OCI-LY7 (cell line): ENCODE results near the gene LSM11. TPM values are rescaled to one million over a fixed set of nuclear protein-coding genes. Genes with fewer than 3 reads are reported as not detected.
"Not testable (repeated sequence)": the region's sequence is repeated elsewhere in the genome, so short reads cannot be mapped to it uniquely, and the experiment has no call there.

Source experiments
- Bru-seq: library from RNA; stranded (reverse); fragments of 400-500 nt; gene quantifications from one replicate; lab custom pipeline; 2021; lab: Mats Ljungman, UMichigan
- BruChase-seq, 2 experiments: library from RNA; stranded (reverse); fragments of 400-500 nt; gene quantifications; one replicate each; lab custom pipeline; 2021; lab: Mats Ljungman, UMichigan
- BruUV-seq: library from RNA; stranded (reverse); fragments of 400-500 nt; replicated peaks from 2 replicates; lab custom pipeline; 2021; lab: Mats Ljungman, UMichigan
- CTCF ChIA-PET: fragments of 300-600 bp; sonication (Branson Sonifier 250); formaldehyde crosslinking; loops from one replicate; lab custom pipeline; 2022; ENCODE audit warnings: antibody characterized with exemption; ENCODE audit not compliant: unreplicated experiment; lab: Charles Lee
- POLR2A ChIA-PET: fragments of 300-600 bp; sonication (Branson Sonifier 250); formaldehyde crosslinking; loops from one replicate; lab custom pipeline; 2022; ENCODE audit warnings: antibody characterized with exemption; lab: Charles Lee
- DNase-seq: peaks from one replicate; pipeline ENCODE4 v3.0.0-alpha.2; 2015; ENCODE audit warnings: low spot score
- H2AFZ ChIP-seq: fragments of 200-600 bp; sonication (generic), shearing (Covaris generic); 2 replicates; pipeline ENCODE4 v1.6.1; 2014; ENCODE audit warnings: mild to moderate bottlenecking, antibody characterized with exemption, low read length, moderate library complexity
- H3K27ac ChIP-seq: fragments of 200-600 bp; sonication (generic); 2 replicates; pipeline ENCODE4 v1.5.1; 2014; ENCODE audit warnings: mixed run types, low read depth, mild to moderate bottlenecking, moderate library complexity, low read length, inconsistent platforms; ENCODE audit not compliant: poor library complexity, severe bottlenecking
- H3K36me3 ChIP-seq: fragments of 200-600 bp; sonication (generic); 2 replicates; pipeline ENCODE4 v1.6.1; 2014; ENCODE audit warnings: mild to moderate bottlenecking, antibody characterized with exemption, low read length, moderate library complexity, mixed read lengths; ENCODE audit not compliant: insufficient read depth
- H3K4me1 ChIP-seq: fragments of 200-600 bp; sonication (generic); 2 replicates; pipeline ENCODE4 v1.5.1; 2014; ENCODE audit warnings: mild to moderate bottlenecking, low read length; ENCODE audit not compliant: insufficient read depth, poor library complexity, severe bottlenecking
- H3K4me2 ChIP-seq: fragments of 200-600 bp; sonication (generic); 2 replicates; pipeline ENCODE4 v1.6.1; 2014; ENCODE audit warnings: mild to moderate bottlenecking, low read length
- H3K4me3 ChIP-seq: fragments of 200-600 bp; sonication (generic); 2 replicates; pipeline ENCODE4 v1.5.1; 2014; ENCODE audit warnings: mild to moderate bottlenecking, low read depth, low read length; ENCODE audit not compliant: poor library complexity, severe bottlenecking
- H3K79me2 ChIP-seq: fragments of 200-600 bp; sonication (generic); 2 replicates; pipeline ENCODE4 v1.6.1; 2016; ENCODE audit warnings: low read depth, mild to moderate bottlenecking, low read length, moderate library complexity, mixed read lengths; ENCODE audit not compliant: insufficient read depth
- H3K9me2 ChIP-seq: fragments of 200-600 bp; sonication (generic); 2 replicates; pipeline ENCODE4 v1.6.1; 2016; ENCODE audit warnings: mild to moderate bottlenecking, low read length, mixed read lengths; ENCODE audit not compliant: insufficient read depth
- H3K9me3 ChIP-seq: fragments of 200-600 bp; sonication (generic); 2 replicates; pipeline ENCODE4 v1.6.1; 2014; ENCODE audit warnings: mild to moderate bottlenecking, mixed run types, low read length, mixed read lengths
- H4K20me1 ChIP-seq: fragments of 200-600 bp; sonication (generic); 2 replicates; pipeline ENCODE4 v1.6.1; 2014; ENCODE audit warnings: mild to moderate bottlenecking, antibody characterized with exemption, low read length, moderate library complexity, mixed read lengths; ENCODE audit not compliant: insufficient read depth
- CTCF ChIP-seq: fragments of 200-600 bp; sonication (generic); conservative IDR thresholded peaks from 2 replicates; pipeline ENCODE4 v1.5.1; 2014; ENCODE audit warnings: mild to moderate bottlenecking, antibody characterized with exemption, low read length, moderate library complexity, mixed read lengths
- EZH2phosphoT487 ChIP-seq: fragments of 200-600 bp; sonication (generic); IDR thresholded peaks from 2 replicates; pipeline ENCODE4 v1.6.1; 2018; ENCODE audit warnings: low read depth, borderline replicate concordance, mild to moderate bottlenecking, mixed run types, antibody characterized with exemption, low read length, moderate library complexity, mixed read lengths
- intact Hi-C: fragments of 100-400 bp; cut with micrococcal nuclease; formaldehyde crosslinking; loops from one replicate; pipeline ENCODE4 v1.10.0; 2022; ENCODE audit not compliant: unreplicated experiment
- long read RNA-seq: library from polyadenylated mRNA; stranded (forward); transcript quantifications from one replicate; pipeline ENCODE4 v2.0.0, GENCODE V29; 2022
- total RNA-seq, 2 experiments: library from RNA; depleted of rRNA in 1 of 2; stranded (reverse); fragments of >200 nt in 1 of 2; shearing (Covaris generic) in 1 of 2; gene quantifications; 2 replicates each; pipeline ENCODE4 v1.2.3, GENCODE V29; 2014 to 2022

LSM11 gene
- 7.5 and 8.8 TPM in 2 replicates for total RNA-seq (2014; rRNA removed; shearing (Covaris generic))
- total RNA-seq (2022), result 10.1 and 10.9 TPM in 2 replicates
- Bru-seq, nascent RNA, result percentile 69 among the genes with signal in this experiment
- BruChase-seq, experiment 1, labeled RNA remaining after a 6-hour chase, result percentile 63 among the genes with signal in this experiment
- BruChase-seq, experiment 2, labeled RNA remaining after a 2-hour chase, result percentile 89 among the genes with signal in this experiment
- long read RNA-seq, full-length matches to known transcripts, result 4 of 6 reads
- long read RNA-seq, partial matches to known transcripts, result 1 of 6 reads
- long read RNA-seq, other reads (novel, unspliced or antisense), result 1 of 6 reads

DNA sequence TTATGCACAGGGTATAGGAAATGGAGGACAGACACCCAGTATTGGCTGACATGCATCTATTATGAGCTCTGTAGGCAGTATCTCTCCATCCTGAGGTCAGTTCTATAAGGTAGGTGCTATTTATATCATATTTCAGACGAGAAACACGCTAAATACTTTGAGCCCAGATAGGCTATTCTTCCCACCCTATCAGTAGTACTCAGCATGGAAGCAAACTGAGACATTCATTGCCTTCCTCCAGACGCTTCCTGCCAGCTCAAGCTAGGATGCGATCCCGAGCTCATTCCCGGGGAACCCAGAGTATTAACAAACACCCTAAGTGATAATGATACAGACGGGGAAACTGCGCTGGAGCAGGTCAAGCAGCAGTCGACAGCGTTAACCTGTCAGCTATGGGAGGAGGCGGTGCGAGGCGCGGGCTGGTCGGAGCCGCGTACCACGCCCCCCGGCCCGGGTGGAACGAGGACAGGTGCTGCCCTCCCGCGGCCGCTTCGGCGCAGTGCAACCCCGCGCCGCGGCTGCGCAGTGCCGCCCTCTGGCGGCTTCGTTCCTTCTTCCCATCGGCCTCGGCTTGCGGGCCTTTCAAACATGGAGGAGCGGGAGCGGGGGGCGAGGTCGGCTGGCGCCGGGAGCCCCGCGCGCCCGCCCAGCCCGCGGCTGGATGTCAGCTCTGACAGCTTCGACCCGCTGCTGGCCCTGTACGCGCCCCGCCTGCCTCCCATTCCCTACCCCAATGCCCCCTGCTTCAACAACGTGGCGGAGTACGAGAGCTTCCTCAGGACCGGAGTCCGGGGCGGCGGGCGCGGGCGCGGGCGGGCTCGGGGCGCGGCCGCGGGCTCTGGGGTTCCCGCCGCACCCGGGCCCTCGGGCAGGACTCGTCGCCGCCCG lies at the start of gene LSM11:
TSS of gene LSM11 (plus strand) at position 550 of the 888 bp plus-strand sequence. CDS start at position 589, 39 bp downstream.
- Histone ChIP-seq H3K79me2 (no peaks in the 10 kb centered on the region), H3K9me3 (no peaks in the 10 kb centered on the region; the same call in 1 of the 2 replicates), H3K27ac (no peak within 1 kb of the TSS), H3K9me2 (no peaks in the 10 kb centered on the region), H2AFZ (peak within 1 kb of the TSS; percentile 91), H3K4me3 (peak within 1 kb of the TSS; percentile 98), H4K20me1 (peaks cover 6% of the 10 kb centered on the region; the same call in 1 of the 2 replicates), H3K4me1 (peaks cover 22% of the 10 kb centered on the region), H3K4me2 (peak within 1 kb of the TSS; percentile 83), H3K36me3 (peaks cover 22% of the 10 kb centered on the region)
- CTCF ChIA-PET, result interaction anchor here (0.6 to 1.5 kb wide), 18 partner anchors 10 to 924 kb away, joined by 3 to 15 read pairs (median 3); partner anchors contain the start of gene THG1L
- peak; percentile 91 for DNase-seq
- POLR2A ChIA-PET, result interaction anchor here (0.5 to 5.0 kb wide), 8 partner anchors 12 to 311 kb away, joined by 3 to 31 read pairs (median 3); partner anchors contain the start of gene THG1L
- TF ChIP-seq EZH2phosphoT487 (no peak), CTCF (peak; percentile 98)
- intact Hi-C loops, result loop anchor here (1.0 to 5.0 kb wide), 7 partner anchors 25 to 595 kb away; no protein-coding TSS in a partner anchor
- BruUV-seq, result no TSS peak

DNA sequence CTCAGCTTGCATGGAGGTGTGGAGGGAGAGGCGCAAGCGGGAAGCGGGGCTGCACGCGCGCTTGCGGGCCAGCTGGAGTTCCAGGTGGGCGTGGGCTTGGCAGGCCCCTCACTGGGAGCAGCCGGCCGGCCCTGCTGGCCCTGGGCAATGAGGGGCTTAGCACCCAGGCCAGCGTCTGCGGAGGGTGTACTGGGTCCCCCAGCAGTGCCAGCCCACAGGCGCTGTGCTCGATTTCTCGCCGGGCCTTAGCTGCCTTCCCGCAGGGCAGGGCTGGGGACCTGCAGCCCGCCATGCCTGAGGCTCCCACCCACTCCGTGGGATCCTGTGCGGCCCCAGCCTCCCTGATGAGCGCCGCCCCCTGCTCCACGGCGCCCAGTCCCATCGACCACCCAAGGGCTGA lies 49.7 kb upstream of the LSM11 start:
- H3K4me2 ChIP-seq, DNase-seq, H4K20me1 ChIP-seq, H2AFZ ChIP-seq, BruUV-seq, intact Hi-C loops, H3K4me1 ChIP-seq, H3K9me2 ChIP-seq, CTCF ChIA-PET, H3K27ac ChIP-seq, H3K4me3 ChIP-seq, H3K36me3 ChIP-seq, H3K79me2 ChIP-seq: not testable (repeated sequence)
- POLR2A ChIA-PET, result interaction anchor here (1.2 kb wide), 1 partner anchor 24 kb away, joined by 3 read pairs; no protein-coding TSS in a partner anchor
- H3K9me3 ChIP-seq, result peaks cover 17% of the 10 kb centered on the region

- H3K36me3 ChIP-seq, intact Hi-C loops, H2AFZ ChIP-seq, DNase-seq, BruUV-seq, H3K27ac ChIP-seq, H3K4me1 ChIP-seq, H3K4me2 ChIP-seq, CTCF ChIA-PET, H3K9me2 ChIP-seq, H3K4me3 ChIP-seq, H4K20me1 ChIP-seq, H3K79me2 ChIP-seq: not testable (repeated sequence)
- peaks cover 31% of the 10 kb centered on the region for H3K9me3 ChIP-seq
- POLR2A ChIA-PET, result interaction anchor here (0.6 kb wide), 2 partner anchors 61 to 103 kb away, joined by 3 read pairs; no protein-coding TSS in a partner anchor
Measured at GRCh38 chr5:157696154-157696553, 47.4 kb upstream of the LSM11 start.

DNA sequence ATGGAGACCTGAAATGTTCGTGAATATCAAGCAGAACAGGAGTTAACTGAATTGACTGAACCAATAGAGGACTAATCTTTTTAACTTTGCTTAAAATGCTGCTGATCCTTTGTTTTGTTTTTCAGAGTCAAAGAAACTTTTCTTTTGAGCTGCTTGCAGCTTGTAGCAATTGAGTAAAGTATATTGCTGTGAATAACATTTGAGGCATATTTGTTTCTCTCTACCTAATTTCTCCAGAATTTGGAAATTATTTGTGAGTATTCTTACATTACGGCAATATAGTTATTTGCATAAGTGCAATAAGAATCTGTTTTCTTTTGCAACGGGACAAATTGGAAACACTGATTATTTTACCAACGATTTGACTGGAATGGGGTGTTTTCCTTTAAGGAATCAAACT lies 44.8 kb upstream of the LSM11 start:
- H3K36me3 ChIP-seq, H4K20me1 ChIP-seq, CTCF ChIA-PET, H3K4me1 ChIP-seq, H3K4me2 ChIP-seq, H2AFZ ChIP-seq, POLR2A ChIA-PET, intact Hi-C loops, H3K79me2 ChIP-seq, H3K27ac ChIP-seq, BruUV-seq, H3K4me3 ChIP-seq, H3K9me2 ChIP-seq: not testable (repeated sequence)
- H3K9me3 ChIP-seq, result peaks cover 39% of the 10 kb centered on the region
- peak; percentile 38 for DNase-seq
